ENCODE data around the gene RNF208.

RNF208 gene

DNA sequence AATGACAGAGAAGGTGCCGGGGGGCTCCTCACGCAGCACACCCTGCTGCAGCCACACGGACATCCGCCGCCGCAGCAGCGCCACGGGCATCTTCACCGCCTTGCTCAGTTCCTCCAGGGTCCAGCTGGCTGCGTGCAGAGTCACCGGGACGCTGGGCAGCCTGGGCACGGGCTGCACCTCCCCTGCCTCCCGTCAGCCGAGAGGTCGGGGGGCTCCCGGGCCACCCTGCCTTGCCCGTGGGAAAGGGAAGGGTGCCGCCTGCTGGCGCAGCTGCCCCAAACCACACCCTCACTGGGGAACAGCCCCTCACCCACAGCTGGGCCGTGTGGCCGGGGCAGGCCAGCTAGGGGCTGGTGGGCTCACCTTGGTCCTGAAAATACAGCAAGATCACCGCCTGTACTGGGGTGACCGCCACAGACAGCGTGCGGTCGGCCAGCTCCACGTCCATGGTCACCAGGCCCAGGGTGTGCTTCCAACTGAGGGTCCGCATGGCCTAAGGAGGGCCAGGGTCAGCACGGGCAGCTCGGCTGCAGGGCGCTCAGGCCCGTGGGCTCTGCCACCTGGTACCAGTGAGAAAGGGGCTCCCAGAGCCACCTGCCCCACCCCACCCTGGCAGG, 46.6 kb downstream of the RNF208 start:
- no peak for DNase-seq (ENCODE audit: low spot score)

DNA sequence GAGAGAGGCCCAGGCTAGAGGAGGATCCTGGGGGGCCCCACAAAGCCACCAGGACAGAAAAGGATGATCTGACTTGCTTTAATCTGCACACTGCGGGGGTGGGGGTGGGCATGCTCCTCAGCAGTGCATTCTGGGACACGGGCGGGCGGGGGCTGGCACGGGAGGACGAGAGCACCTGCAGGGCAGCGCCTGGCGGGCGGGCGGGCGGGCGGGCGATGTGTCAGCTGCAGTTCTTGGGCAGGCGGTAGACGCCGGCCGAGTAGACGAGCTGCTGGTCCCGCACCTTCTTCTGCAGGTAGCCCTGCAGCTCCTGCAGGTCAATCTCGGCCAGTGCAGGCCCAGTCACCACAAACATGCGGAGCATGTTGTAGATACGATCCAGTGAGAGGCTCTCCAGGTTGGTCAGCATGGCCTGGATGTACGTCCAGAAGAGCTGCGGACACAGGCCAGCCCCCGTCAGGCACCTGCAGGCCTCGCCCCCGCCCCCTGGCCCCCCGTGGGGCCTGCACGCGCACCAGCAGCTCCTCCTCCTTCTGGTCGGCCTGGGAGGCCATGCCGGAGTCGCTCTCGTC, 47.2 kb downstream of the RNF208 start:
- DNase-seq (ENCODE audit: low spot score), result no peak

DNA sequence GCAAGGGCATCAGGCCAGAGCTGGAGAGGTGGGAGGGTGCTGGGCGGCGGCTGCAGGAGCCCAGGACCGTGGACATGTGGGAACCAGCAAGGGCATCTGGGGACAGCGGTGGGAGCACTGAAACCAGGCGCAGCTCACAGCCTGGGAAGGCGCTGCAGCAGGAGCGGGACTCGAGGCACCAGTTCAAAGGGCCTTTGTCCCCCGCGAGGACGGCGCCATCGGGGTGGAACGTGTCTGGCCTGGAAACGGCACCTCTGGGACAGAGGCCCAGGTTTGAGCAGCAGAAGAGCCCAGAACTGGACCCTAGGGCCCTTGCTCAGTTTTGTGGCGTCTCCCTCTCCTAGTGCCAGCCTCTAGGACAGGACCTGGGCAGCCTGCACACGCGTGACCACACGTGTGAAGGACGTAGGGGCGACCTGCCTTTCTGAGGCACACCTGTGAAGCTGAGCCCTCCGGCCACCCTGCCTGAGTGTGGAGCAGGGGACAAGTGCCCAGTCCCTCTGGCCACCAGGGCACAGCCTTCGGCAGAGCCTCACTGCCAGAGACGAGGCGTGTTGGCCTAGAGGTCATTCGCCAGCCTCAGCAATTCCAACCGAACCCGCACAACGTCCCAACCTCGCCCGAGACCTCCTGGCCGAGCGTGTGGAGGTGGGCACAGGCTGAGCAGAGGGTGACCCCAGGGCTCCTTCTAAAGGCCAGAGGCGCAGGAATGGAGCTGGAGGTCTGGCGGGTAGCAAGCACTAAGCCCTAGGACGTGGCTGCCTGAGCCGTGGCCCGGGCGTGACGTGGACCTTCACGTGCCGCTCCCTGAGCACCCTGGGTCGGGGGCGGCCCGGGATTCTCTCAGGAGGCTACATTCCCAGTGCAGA, 48.0 kb downstream of the RNF208 start:
- DNase-seq (ENCODE audit: low spot score), result no peak

DNA sequence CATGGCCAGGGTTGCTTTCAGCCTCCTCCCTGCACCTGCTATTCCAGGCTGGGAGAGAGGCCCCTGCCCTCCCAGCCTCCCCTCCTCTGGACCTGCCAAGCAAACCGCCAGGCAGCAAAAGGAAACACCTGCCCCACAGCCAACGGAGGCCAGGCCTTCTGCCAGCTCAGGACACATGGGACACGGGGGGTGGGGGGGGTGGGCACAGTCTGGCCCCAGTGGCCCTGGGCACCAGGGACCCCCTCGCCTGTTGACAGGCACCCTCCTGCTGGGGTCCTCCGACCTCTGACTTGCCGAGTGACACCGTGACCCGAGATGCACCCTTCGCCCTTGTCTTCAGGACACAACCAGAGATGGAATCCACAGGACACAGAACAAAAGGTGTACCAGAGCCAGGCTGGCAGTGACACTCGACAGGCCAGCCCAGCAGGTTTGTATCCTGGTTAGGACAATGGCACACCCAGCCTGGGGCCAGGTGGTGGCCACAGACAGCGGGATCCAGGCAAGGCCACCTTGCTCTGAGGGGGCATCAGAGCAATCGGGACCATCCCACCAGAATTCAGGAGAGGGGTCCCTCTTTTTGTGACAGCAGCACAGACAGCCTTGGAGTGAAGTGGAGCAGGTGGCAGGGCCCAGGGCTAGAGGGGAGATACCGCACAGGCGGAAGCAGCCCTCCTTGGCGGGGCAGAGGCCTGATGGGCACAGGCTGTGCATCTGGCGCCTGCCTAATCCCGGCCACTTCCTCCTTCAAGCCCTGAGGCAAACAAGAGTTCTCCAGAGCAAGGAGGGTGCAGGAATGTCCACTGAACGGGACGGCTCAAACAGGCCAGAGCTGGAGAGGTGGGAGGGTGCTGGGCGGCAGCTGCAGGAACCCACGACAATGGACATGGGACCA, 48.9 kb downstream of the RNF208 start:
- no peak for DNase-seq (ENCODE audit: low spot score)

DNA sequence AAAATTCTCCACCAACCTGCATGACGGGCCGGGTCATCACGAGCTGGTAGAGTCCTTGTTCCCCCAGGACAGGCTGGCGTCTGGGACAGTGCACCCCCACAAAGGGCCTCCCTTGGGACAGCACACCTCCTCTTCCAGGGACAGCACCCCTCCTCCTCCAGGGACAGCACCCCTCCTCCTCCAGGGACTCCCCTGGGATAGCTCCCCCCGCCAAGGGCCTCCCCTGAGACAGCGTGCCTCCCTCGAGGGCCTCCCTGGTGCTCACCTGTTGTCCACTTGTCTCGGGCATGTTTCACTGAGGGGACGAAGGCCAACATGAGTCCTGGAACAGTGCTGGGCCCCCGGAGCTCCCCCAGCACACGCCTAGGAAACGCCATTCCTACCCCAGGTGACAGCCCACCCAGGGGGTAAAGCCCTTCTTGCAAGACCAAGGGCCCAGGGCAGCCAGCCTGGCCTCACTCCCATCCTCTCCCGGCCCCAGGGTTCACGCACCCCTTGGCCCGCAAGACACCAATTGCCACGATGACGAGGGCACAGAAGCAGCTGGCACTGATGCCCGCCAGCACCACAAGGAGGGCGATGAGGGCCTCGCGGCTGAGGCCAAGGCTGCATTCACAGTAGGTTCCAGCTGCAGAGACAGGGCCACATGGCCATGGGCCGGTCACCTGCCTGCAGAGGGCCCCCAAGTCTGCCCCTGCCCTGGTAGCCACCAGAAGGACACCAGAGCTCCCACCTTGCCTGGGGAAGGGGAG, 50.7 kb downstream of the RNF208 start:
- no peak for DNase-seq (ENCODE audit: low spot score)

DNA sequence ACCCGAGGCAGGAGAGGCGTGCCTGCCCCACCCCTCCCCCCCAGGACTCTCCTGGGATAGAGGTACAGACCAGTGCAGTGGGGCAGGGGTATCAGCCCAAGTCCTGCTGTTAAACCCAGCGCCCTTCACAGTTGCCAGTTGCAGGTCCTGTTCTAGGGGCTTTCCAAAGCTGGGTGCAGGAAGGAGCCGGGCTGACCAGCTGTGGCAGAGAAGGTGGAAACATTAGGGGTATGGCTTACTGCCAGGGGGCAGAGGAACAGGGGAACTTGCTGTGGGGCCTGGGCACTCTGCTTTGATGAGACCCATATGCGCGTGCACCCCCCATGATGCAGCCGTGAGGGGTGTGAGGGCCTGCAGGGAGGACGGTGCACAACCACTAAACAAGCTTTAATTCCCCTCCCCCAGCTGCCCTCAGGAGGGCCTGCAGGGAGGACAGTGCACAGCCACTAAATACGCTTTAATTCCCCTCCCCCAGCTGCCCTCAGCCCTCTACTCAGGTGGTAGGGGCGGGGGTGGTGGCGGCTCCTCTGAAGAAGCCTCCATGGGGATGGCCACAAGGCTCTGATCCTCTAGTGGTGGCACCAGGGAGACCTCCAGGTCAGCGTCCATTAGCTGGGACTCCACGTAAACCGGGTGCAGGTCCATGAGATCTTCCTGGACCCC, 51.4 kb downstream of the RNF208 start:
- no peak for DNase-seq (ENCODE audit: low spot score)

All from left forelimb (tissue), 1 donor.